ENCODE measurements around the gene MID1.
"Not testable (repeated sequence)": the region's sequence is repeated elsewhere in the genome, so short reads cannot be mapped to it uniquely, and the experiment has no call there.

The MID1 gene

DNA sequence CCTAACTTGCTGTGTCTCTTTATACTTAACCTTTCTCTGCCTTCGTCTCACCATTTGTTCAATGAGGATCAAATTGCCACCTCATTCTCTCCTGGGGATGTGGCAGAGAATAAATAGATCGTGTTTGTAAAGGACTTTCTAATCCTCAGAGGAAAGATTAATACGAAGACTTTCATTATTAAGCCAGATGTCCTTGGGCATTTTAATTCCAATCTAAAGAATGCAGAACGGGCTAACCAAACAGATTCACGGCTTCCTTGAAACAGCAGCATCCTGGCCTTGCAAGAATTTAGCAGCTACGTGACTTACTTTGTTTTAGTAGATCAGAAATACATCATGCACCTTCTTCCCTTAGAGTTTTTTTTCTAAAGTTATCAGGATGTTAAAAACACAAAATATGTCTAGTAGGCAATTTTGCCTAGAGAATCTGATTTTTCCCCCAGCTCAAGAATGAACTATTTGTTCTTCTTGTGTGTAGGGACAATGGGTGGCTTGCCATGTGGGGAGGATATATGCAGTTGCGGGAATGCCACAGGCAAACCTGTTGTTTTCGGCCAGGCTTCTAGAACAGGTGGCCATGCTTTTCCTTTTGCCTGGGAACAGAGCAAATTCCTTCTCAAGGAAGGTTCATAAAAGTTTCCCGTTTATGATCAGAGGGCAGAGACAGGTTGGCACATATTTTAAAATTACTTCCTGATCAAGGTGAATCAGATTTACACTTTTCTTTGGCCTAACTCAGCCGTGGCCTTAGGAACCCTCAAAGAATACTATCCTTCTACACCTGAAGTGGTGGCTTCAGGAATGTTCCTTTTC is 3.0 kb downstream of the MID1 start:
- no peak for DNase-seq

DNA sequence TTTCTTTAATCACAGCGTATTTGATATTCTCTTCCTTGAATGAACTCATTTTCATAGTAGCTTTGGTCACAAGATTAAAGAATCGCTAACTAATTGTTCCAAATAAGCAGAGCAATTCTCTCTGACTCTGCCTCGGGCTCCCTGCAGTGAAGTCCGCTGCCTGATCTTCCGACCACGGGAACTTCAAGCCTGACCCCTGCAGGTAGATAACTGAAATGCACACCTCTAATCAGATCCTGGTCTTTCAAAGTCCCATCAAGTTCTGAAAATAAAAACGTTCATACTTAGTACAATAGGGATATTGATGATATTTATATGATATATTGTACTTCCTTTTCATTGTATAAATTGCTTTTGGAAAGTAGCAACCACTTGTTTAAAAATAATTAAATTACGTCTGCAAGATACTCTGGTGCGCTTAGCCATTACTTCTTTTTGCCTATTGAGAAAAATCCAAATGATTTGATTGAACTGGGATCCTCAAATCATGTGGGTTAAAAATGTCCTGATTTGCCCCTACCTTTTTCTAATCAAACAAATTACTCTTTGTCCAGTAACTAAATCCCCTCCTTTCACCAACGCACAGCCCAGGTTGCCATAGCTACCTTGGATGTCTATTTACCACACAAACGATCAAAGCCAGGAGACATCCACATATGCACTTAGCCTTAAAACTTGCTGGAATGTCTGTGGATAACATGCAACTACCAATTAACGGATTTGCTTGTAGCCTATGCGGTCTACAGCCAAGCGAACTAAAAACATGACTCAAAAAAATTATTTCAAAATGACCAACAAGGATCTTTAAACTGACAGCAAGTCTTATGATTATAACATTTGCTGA is 4.2 kb downstream of the MID1 start:
- DNase-seq: no peak

DNA sequence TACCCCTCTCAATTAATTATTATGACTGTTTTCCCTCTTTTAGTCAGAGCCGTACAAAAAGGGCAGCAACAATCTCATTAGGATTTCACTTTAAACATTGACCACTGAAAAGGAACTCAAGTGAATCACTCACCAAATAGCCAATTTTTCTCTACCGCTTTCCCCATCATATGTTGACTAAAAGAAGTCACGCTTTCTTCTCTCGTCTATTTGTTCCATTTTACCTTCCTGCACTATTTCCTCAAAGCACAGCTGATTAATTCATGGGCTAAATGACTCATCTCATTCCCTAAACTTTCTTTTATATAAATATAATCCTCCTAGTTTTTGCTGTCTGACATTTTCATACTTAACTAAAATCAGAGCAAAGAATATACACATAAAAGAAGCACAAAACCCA is 8.2 kb downstream of the MID1 start:
- DNase-seq: no peak

DNA sequence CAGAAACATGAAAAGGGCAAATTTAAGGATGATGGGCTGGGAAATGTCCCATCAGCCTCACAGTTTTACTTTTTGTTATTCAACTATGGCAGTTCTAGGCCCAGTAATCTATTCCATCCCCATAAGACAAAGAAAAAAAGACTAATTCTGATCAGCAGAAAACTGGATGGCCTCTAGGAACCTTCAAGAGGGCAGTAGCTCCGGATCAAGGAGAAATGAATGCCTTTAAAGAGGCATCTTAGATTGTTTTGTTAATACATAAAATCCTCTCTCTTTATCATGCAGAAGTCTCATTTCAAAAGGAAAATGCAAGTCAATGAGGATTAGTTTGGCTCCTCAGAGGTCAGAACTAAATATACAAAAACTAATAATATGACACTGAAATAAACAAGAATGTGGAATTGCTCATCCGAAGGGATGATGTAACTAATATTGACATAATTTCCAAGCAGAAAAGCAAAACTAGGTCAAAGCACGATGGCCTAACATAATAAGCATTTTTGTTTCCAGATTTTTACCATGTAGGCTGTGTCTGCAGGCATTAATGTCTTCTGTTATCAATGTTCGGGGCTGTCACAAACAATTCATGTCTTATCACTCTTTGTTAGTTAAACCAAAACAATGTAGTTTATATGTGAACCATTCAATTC is 8.8 kb downstream of the MID1 start:
- DNase-seq: no peak

DNA sequence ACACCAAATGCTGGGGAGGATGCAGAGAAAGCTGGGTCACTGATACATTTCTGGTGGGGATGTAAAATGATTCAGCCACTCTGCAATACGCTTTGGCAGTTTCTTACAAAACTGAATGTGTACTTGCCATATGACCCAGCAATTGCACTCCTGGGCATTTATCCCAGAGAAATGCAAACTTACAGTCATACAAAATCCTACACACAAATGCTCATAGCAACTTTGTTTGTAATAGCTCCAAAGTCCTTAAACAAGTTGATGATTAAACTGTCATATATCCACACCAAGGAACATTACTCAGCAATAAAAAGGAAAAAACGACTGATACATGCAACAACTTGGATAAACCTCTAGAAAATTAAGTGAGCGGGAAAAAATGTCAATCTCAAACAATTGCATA is 12.3 kb downstream of the MID1 start:
- DNase-seq: no peak

DNA sequence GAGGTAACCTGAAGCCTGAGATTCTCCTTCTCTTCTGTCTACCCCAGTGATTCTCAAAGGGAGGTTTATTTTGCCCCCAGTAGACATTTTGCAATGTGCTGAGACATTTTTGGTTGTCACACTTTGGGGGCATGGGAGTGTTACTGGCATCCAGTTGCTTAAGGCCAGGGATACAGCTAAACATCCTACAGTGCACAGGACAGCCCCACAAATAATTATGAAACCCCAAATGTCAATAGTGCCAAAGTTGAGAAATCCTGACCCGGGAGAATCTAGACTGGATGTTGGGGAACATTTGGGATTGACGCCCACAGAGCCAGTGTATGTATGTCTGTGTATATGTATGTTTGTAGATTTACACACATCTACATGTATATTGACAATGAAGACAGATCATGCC is 13.2 kb downstream of the MID1 start:
- no peak for DNase-seq

DNA sequence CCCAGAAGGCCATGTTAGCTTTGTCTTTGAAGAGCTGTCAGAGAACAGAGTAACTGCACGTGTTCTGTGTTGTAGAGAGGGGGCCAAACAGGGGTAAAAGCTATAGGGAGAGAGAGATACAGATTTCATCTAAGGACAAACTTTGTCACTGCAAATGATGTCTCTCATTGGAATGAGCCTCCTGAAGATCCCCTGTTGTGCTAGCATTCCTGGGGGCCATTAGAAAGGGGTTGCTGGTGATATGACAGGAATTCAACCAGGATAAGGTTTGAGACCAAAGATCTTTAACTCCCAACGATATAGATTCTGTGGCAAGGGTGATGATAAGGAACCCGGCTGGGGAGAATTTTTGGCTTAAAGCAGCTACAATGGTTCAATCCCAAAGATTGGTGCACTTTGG is 16.8 kb downstream of the MID1 start:
- DNase-seq: no peak

DNA sequence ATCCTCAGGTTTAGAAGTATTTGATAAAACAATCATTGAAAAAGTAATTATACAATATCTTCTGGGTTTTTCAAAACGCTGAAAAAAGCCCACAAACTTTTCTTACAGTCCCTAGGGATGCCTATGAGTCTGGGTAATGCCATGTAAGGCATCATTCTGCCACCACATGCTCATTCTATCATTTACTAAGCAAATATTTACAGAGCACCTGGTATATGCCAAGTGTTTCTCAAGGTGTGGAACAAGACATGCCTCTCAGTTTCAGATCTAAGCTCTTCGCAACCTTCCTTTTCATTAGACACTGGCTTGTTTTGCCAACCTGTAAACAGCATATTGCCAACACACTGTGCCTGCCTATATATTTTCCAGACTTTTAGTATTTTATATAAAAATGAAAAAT is 17.7 kb downstream of the MID1 start:
- no peak for DNase-seq

DNA sequence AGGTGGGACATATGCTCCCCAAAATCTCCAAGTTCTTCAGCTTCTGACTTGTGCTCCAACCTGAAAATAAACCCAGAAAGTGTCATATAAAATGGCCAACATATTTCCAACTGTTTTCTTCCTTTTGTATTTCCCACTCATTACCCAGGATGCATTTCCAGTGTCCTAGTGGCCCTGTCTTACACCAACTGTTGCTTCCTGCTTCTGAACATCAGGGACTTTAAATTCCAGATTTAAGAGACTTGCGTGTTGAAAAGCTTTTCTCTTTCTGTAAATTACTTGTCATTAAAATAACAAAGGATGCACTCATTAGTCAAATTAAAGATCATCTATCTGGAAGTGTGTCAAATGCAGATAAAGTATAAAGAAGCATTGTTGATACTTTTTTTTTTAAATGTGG is 19.9 kb downstream of the MID1 start:
- no peak for DNase-seq

DNA sequence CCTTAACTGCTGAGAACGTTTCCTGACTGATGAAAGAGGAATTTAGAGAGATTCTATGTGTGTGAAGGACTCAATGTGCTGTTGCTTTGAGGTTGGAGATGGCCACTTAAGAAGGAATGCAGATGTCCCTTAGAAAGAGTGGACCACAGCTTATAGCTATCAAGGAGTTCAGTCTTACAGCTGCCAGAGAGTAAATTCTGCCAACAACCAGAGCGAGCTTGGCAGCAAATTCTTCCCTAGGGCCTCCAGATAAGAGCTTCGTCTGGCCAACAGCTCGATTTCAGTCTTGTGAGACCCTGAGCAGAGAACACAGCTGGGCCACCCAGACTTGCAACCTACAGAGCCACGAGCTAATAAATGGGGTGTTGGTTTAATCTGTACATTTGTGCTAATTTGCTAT is 21.8 kb downstream of the MID1 start:
- DNase-seq: no peak

DNA sequence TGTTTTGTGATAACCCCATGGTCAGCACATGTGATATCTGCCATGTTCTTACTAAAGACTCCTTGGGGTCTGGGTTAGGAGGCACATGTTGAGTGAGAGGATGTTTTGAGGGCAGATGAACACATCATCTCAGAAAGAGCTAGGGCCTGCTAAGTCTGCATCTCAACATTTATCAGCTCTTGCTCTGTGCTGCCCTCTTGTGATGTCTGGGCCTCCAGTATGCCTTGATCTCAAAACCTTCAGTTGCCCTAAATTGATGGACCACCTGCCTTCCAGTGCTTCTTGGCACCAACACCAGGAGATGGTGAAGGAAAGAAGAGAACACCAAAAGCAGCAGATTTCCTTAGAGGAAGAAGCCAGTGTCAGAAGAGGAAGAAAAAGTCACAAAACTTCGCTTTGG is 22.5 kb downstream of the MID1 start:
- DNase-seq: no peak

DNA sequence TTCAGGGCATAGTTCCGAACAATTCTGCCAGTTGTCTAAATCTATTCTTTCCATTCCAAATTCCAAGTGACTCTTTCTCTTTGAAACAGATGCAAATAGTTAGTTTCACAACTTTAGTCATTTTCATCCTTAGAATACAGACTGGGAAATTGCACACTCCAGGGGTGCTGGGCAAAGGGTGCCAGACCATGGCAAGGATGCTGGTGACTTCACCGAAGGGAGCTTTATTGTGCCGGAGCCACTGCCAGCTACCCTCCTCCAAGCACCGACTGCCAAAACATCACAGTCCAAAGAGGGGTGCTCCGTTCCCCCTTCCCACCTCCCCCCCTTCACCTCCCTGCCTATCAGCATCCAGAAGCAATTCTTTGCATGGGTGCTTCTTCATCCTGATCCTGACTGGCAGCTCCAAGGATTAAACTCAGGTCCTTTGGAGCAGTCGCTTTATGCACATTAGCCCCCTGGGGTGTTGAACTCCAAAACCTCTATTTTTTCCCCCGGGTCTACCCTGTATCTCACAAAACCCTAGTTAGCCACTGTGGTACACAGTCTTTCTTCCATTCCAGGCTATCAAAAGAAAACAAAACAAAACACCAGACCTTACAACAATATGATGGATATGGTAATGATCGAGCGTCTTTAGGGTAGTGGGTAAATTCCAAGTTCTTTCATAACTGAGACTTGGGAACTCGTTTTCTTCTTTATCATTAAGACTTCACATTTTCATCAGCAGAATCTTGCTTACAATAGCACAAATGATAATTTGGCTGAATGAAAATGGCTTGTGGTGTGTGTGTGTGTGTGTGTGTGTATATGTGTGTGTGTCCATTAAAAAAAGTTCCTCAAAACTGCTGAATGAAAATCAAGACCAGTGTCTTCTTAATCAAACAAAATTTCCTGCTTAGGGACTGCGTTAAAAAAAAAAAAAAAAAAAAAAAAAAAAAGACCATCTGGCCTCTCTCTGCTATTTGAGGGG is 28.7 kb downstream of the MID1 start:
- no peak for DNase-seq

DNA sequence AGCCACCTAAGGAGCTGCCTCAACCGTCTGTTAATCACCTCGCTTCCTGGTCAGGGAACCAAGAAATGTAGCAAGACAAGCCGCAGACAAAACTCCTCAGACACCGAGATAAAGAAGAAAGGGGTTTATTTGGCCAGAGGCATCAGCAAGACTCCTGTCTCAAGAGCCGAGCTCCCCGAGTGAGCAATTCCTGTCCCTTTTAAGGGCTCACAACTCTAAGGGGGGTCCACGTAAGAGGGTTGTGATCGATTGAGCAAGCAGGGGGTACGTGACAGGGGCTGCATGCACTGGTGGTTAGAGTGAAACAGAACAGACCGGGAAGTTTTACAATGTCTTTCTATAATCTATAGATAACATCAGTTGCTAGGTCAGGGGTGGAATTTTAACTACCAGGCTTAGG is 30.6 kb downstream of the MID1 start:
- DNase-seq: not testable (repeated sequence)

DNA sequence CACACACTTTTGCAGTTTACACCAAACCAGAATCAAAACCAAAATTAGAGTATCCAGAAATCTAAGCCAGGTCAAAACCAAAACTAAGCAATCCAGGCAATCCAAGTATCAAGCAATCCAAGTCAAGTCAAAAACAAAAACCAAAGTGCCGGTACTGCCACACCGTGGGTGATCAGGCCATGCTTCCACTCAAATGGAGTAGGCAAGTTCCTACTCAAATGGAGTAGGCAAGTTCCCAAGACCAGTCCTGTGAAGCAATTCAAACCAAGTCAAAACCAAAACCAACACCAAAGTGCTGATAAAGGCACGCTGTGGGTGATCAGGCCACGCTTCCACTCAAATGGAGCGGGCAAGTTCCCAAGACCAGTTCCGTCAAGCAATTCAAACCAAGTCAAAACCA is 31.3 kb downstream of the MID1 start:
- no peak for DNase-seq

DNA sequence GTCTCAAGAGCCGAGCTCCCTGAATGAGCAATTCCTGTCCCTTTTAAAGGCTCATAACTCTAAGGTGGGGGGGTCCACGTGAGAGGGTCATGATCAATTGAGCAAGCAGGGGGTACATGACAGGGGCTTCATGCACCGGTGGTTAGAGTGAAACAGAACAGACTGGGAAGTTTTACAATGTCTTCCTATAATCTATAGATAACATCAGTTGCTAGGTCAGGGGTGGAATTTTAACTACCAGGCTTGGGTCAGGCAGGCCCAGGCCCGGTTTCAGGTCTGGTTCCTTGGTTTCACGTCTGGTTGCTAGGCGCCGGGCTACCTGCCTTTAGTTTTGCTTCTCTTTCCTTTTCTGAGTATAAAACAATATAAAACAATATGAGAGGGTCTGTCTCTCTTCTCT is 35.5 kb downstream of the MID1 start:
- not testable (repeated sequence) for DNase-seq

DNA sequence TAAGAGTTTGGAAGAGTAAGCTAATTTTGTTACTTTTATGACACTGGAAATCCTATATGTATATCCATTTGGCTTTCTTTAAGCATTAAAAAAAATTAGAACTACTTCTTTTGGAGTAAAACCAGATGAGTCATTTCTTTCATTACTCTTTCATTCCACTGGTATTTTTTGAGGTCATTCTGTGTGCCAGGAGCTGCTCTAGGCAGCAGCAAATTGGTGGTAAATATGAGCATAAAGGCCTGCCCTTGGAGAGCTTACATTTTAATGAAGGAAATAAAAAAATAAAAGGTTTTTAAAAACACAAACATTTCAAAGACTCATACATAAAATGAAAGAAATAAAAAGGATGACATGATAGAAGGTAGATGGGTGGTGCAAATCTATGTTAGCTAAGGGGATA is 37.4 kb downstream of the MID1 start:
- no peak for DNase-seq

DNA sequence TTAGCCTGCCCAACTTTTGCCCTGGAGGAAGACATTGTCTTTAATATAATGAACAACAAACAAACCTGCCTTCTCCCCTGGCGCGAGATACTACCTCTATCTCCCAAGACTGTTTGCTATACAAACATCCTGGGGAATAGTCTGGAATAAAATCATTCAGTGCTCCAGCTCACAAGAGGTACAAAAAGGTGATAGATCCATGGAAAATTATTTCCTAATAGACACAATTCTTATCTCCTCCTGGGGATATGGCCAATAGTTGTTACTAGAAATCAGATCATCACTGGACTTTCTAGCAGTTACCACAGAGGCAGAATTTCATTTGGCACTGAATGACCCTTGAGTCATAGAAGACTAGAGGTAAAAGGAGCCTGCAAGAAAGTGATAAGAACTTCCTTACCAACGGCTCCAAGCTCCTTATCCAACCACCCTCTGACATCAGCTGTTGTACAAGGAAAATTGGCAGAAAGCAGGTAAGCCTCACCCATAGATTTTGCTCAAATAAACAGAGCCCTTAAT is 38.1 kb downstream of the MID1 start:
- no peak for DNase-seq

DNA sequence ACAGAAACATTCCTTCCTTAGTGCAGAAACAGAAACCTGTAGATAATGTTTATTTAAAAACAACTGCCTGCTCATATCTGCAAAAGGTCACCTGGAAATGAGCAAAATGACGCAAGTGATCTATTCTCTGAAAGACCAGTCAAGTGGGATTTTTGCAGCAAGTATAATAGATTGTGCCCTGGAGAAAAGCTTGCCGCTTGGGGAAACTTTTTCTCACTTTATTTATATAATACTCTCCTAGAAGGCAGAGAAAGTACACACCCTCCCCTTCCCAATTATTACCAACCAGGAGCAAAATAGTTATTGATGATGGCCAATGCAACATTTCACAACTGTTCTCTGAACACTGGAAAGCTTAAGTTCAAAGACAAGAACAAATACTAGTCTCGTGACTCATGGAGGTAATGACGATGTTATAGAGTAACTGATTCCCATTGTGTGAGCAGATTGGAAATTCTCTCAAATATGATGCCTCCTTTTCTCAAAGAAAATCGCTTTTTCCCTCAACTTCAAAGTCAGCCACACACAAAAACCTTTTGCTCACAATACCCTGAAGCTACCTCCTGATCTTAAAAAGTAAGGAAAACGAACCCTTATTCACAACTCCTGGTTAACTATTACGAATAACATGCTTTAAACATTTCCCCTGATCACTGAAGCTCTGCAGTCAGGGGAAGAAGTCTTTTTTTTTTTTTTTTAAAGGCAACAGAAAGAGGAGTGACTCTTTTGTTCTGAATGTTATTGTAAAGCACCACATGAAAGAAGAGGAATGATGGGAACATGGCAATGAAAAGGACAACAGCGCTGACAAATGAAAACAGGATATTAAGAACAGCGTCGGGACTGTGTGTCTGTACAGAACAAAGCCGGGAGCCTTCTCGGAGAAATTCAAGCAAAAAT is 41.0 kb downstream of the MID1 start:
- no peak for DNase-seq

DNA sequence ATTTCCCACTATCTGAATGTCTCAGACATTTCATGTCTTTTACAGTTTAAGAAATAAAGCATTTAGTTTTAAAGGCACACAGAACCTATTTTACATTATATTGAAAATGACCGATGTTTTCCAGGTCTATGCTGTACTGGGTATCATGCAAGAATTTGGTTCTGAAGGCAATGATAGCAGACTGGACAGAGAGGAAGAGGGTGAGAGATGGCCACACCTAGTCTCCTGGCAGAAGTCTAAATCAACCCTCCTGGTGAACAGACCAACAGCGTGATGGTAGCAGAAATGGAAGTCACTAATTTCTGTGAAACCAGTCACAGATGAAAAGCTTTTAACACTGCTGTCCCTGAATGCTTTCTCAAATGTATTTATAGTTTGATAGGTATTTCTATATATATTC is 41.9 kb downstream of the MID1 start:
- no peak for DNase-seq

DNA sequence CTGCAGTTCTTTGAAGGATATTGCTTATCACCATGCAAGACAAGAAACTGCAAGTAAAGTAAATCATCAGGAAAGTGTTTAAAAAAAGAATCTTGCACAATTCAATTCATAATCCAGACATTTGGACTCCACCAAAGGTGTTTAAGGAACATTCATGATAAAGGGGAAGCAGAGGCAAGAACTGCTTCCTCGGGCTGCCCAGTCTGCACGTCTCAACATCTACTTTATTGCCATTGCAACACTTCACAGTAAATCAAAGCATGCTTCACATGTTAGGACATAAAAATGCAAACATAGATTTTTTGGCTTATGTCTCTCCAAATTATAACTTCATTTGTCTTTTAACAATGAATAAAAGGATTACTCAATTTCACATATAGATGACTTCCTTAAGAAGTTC is 42.5 kb downstream of the MID1 start:
- no peak for DNase-seq

DNA sequence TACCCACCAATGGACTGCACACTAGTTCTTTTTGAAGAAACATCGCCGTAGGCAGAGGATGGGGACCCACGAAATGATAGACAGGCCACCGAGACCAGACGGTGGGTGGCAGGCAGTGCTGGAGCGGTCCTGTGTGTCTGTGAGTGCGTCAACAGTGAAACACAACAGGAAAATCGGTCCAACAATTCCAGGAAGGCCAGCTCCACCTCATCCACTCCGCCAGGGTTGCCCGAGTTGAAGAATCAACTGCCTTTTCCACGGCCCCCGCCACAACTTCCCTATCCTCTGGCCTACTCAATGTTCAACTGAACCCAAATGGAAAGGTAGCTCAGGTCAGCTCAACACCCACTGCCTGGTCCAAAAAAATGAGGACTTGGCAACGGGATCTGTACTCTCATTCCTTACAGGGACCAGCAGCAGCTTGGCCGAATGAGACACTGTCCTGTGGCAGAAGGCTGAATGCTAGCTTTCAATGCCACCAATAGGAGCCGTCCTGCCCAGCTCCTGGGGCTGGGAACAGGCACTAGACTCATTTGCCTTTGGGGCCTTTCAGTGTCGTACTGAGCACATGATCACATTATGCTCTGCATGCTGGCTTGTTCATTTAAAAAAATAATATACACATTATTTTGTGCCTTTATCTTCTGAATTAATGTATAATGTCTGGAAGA is 43.5 kb downstream of the MID1 start:
- DNase-seq: no peak
